Naive thymus-derived CD8-positive, alpha-beta T cell (primary cell): Measurements from ENCODE around the gene C22orf23. TPM values are rescaled to one million over a fixed set of nuclear protein-coding genes. Genes with fewer than 3 reads are reported as not detected.
"Not testable (repeated sequence)": the region's sequence is repeated elsewhere in the genome, so short reads cannot be mapped to it uniquely, and the experiment has no call there.

Source experiments
- ATAC-seq, 2 donors: fragments of 150-1000 bp; cut with Tn5 transposase in 1 of 2; sonication (Bioruptor Pico), chemical (Tn5 transposase) in 1 of 2; 1 replicate in 1 of 2; 2 replicates in 1 of 2; pipeline ENCODE4 v1.10.0; 2021; ENCODE audit warnings: mild to moderate bottlenecking in 2 of 2, moderate library complexity in 2 of 2
- POLR2A ChIA-PET: fragments of 350-600 bp; sonication (Branson Sonifier 250); formaldehyde crosslinking; loops from one replicate; lab custom pipeline; 2021; ENCODE audit warnings: antibody characterized with exemption; lab: Charles Lee
- DNase-seq, 10 donors: peaks; one replicate each; pipeline versions ENCODE4 v3.0.0 to v3.0.0-alpha.2; 2020 to 2022
- H3K27ac Mint-ChIP-seq, 10 donors: one replicate each; pipeline ENCODE4 v1.8.0; 2020 to 2022; ENCODE audit warnings: mild to moderate bottlenecking in 10 of 10, mixed read lengths in 10 of 10, moderate library complexity in 4 of 10, inconsistent platforms in 1 of 10
- H3K27me3 Mint-ChIP-seq, 5 donors: one replicate each; pipeline ENCODE4 v1.8.0; 2021 to 2022; ENCODE audit warnings: mixed read lengths in 5 of 5
- H3K36me3 Mint-ChIP-seq, 3 donors: one replicate each; pipeline ENCODE4 v1.8.0; 2020 to 2022; ENCODE audit warnings: mixed read lengths in 3 of 3, mild to moderate bottlenecking in 2 of 3, inconsistent platforms in 1 of 3
- H3K4me1 Mint-ChIP-seq, 4 donors: one replicate each; pipeline ENCODE4 v1.8.0; 2021 to 2022; ENCODE audit warnings: mixed read lengths in 4 of 4
- H3K4me3 Mint-ChIP-seq, 10 donors: one replicate each; pipeline ENCODE4 v1.8.0; 2020 to 2022; ENCODE audit warnings: mild to moderate bottlenecking in 10 of 10, mixed read lengths in 10 of 10, moderate library complexity in 6 of 10, inconsistent platforms in 1 of 10
- H3K9me3 Mint-ChIP-seq, 9 donors: one replicate each; pipeline ENCODE4 v1.8.0; 2020 to 2022; ENCODE audit warnings: mixed read lengths in 9 of 9, mild to moderate bottlenecking in 3 of 9, inconsistent platforms in 1 of 9, moderate library complexity in 1 of 9
- polyA plus RNA-seq, 3 donors: library from polyadenylated mRNA; unstranded; fragments of 300-500 nt; fragmentation: Illumina TruSeq; gene quantifications; one replicate each; pipeline ENCODE4 v1.2.3, GENCODE V29; 2021
- total RNA-seq, 8 experiments: library from RNA in 2 of 8; stranded (reverse) in 2 of 8; gene quantifications; one replicate each; pipeline ENCODE4 v1.2.3 and lab custom pipeline; 2021 to 2026

C22orf23 gene
- total and polyA plus RNA-seq, 5 experiments from 2014 or later, result not detected

DNA sequence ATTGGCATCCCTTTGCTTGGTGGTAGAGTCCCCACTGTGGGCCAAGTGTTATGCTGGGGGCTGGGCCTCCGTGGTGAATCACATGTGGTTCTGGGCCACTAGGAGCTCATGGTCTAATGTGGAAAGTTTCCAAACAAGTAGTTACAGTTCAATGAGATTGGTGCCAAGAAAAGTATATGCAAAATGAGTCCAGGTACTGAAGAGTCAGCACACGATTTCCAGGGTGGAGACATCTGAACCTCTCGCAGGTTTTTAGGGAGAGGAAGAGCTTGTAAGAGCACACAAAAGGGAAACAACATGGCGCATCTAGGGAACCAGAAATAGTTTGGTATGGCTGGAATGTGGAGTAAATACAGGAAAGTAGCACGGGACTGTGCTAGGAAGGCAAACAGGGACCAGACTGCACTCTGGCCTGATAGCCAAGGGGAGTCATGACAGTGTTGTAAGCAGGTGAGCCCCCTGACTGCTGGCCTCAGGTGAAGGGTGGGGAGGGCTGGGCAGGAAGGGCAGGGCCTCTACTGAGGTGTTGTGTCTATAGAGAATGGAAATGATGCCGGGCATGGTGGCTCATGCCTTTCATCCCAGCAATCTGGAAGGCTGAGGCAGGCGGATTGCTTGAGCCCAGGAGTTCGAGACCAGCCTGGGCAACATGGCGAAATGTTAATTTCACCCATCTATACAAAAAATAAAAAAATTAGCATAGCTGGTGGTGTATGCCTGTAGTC is 12.7 kb upstream of the C22orf23 start:
- H3K36me3 Mint-ChIP-seq, result peaks cover 4 to 69% (median 21%) of the 10 kb centered on the region in 3 donors
- H3K27me3 Mint-ChIP-seq, result no peaks in the 10 kb centered on the region
- peak overlapping the region in 1 of 10 donors; percentile 21 for H3K27ac Mint-ChIP-seq
- no peak for ATAC-seq
- POLR2A ChIA-PET, result interaction anchor here (0.6 kb wide), 2 partner anchors 17 to 363 kb away, joined by 3 to 4 read pairs; no protein-coding TSS in a partner anchor
- no peak overlapping the region for H3K4me3 Mint-ChIP-seq
- H3K4me1 Mint-ChIP-seq, result peaks cover 2 to 16% (median 7%) of the 10 kb centered on the region in 4 donors
- H3K9me3 Mint-ChIP-seq, result no peaks in the 10 kb centered on the region
- no peak for DNase-seq

DNA sequence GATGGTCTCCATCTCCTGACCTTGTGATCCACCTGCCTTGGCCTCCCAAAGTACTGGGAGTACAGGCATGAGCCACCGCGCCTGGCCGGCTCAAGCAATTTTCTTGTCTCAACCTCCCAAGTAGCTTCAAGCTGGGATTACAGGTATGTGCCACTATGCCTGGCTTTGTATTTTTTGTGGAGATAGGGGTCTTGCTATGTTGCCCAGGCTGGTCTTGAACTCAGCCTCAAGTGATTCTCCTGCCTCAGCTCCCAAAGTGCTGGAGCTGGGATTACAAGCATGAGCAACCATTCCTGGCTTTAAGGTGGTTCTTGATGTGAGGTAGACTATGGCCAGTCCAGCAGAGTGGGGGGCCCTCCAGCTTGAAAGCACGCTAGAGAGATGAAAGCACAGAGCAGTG is 7.7 kb upstream of the C22orf23 start:
- H3K4me3 Mint-ChIP-seq, result no peak overlapping the region
- H3K27ac Mint-ChIP-seq, result peak overlapping the region in 1 of 10 donors; percentile 45
- H3K36me3 Mint-ChIP-seq, result peaks cover 11 to 81% (median 21%) of the 10 kb centered on the region in 3 donors
- H3K9me3 Mint-ChIP-seq, result no peaks in the 10 kb centered on the region
- H3K27me3 Mint-ChIP-seq, result no peaks in the 10 kb centered on the region
- H3K4me1 Mint-ChIP-seq, result peaks cover 11 to 38% (median 23%) of the 10 kb centered on the region in 4 donors
- ATAC-seq, result no peak
- no peak for DNase-seq
- POLR2A ChIA-PET, result no interaction called here

DNA sequence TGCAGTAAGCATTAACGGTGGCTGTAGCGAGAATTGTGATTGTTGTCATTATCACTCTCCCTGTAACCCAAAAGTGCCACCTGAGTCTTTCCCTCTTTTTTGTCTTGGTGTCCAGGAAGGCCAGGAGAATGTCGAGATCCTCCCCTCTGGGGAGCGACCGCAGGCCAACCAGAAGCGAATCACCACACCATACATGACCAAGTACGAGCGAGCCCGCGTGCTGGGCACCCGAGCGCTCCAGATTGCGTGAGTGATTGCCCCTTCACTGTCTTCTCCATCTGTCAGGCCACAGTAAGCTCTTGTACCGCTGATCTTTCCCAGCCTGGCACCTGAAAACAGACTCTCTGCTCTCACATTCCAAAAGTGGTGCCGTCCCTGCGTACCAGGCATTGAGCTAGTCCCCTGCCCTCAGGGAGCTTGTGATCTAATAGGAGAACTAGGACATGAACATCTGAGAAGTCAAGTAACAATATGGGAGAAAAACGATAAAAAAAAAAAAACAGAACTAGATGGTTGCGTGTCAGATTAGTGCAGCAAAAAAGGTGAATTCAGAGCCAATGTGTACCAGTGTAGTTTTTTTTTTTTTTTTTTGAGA is 5.9 kb upstream of the C22orf23 start:
- Mint-ChIP-seq H3K9me3 (no peaks in the 10 kb centered on the region), H3K4me3 (no peak overlapping the region), H3K36me3 (peaks cover 11 to 76% (median 21%) of the 10 kb centered on the region in 3 donors), H3K27ac (peak overlapping the region in 1 of 10 donors; percentile 15), H3K27me3 (no peaks in the 10 kb centered on the region), H3K4me1 (peaks cover 18 to 38% (median 29%) of the 10 kb centered on the region in 4 donors)
- no peak for DNase-seq
- POLR2A ChIA-PET, result interaction anchor here (0.5 to 0.8 kb wide), 3 partner anchors 115 to 1413 kb away, joined by 3 to 4 read pairs (median 3); no protein-coding TSS in a partner anchor
- no peak for ATAC-seq

DNA sequence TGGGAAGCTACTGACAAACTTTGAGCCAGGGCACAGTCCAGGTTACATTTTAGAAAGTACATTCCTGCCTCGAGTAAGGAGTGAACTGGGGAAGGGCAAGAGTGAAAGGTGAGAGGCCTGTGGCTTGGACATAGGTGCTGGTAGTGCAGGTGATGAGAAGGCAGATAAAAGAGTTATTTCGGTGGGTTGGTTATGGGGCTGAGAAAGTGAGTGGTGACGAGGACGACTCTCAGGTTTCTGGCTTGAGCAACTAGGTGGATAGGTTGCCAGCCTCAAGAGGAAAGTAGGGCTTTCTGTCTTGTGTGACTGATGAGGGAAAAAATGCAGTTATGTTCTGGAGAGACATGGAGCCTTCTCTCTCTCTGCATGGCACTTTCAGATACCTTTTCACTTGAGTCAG is 3.8 kb upstream of the C22orf23 start:
- peaks cover 2 to 8% (median 5%) of the 10 kb centered on the region in 5 donors for H3K27me3 Mint-ChIP-seq
- POLR2A ChIA-PET, result no interaction called here
- H3K4me3 Mint-ChIP-seq, result peak overlapping the region in 2 of 10 donors; percentile 4 to 35
- no peak for ATAC-seq
- H3K4me1 Mint-ChIP-seq, result peaks cover 25 to 56% (median 46%) of the 10 kb centered on the region in 4 donors
- H3K36me3 Mint-ChIP-seq, result peaks cover 11 to 62% (median 23%) of the 10 kb centered on the region in 3 donors
- no peak for DNase-seq
- peak overlapping the region in 1 of 10 donors; percentile 86 for H3K27ac Mint-ChIP-seq
- H3K9me3 Mint-ChIP-seq, result no peaks in the 10 kb centered on the region

DNA sequence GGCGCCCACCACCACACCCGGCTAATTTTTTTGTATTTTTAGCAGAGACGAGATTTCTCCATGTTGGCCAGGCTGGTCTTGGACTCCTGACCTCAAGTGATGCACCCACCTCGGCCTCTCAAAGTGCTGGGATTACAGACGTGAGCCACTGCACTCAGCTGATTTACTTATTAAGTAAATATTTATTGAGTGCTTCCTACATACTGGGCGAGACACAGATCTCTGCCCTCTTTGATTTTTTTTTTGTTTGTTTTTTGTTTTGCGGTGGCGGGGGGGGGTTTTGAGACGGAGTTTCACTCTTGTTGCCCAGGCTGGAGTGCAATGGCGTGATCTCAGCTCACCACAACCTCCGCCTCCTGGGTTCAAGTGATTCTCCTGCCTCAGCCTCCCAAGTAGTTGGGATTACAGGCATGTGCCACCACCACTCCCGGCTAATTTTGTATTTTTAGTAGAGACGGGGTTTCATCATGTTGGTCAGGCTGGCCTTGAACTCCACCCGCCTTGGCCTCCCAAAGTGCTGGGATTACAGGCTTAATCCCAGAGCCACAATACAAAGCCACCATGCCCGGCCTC is 2.5 kb upstream of the C22orf23 start:
- DNase-seq, ATAC-seq, H3K9me3 Mint-ChIP-seq, H3K4me3 Mint-ChIP-seq, H3K27ac Mint-ChIP-seq: not testable (repeated sequence)
- Mint-ChIP-seq H3K4me1 (peaks cover 27 to 56% (median 47%) of the 10 kb centered on the region in 4 donors), H3K36me3 (peaks cover 11 to 49% (median 18%) of the 10 kb centered on the region in 3 donors), H3K27me3 (peaks cover 2 to 14% (median 9%) of the 10 kb centered on the region in 5 donors)
- POLR2A ChIA-PET, result interaction anchor here (0.7 kb wide), 1 partner anchor 106 kb away, joined by 3 read pairs; no protein-coding TSS in a partner anchor

DNA sequence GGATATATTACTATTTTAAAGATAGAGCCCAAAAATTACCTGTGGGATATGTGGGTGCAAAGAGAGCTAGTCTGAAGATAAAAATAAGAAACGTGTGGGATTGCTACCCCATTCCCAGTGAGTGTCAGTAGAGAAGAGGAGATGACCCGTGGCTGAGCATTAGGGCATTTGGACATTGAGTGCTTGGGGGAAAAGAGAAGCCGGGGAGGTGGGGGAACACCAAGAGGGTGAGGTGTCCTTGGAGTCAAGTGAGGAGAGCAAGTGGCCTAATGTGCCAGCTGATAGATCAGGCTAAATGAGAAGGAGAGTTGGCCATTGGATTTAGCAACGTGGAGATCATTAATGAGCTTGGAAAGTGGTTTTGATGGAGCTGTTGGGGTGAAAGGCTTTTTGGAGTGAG is 1.3 kb upstream of the C22orf23 start:
- H3K36me3 Mint-ChIP-seq, result peaks cover 11 to 36% (median 14%) of the 10 kb centered on the region in 3 donors
- peak overlapping the region; percentile 91 to 100 (median 100) for H3K4me3 Mint-ChIP-seq
- POLR2A ChIA-PET, result interaction anchor here (0.6 to 1.1 kb wide), 3 partner anchors 78 to 544 kb away, joined by 3 to 7 read pairs (median 6); no protein-coding TSS in a partner anchor
- peak overlapping the region; percentile 0 to 99 (median 74) for H3K27ac Mint-ChIP-seq
- no peak for DNase-seq
- ATAC-seq, result no peak
- peaks cover 2 to 14% (median 9%) of the 10 kb centered on the region in 5 donors for H3K27me3 Mint-ChIP-seq
- H3K9me3 Mint-ChIP-seq, result no peaks in the 10 kb centered on the region
- peaks cover 27 to 56% (median 47%) of the 10 kb centered on the region in 4 donors for H3K4me1 Mint-ChIP-seq

DNA sequence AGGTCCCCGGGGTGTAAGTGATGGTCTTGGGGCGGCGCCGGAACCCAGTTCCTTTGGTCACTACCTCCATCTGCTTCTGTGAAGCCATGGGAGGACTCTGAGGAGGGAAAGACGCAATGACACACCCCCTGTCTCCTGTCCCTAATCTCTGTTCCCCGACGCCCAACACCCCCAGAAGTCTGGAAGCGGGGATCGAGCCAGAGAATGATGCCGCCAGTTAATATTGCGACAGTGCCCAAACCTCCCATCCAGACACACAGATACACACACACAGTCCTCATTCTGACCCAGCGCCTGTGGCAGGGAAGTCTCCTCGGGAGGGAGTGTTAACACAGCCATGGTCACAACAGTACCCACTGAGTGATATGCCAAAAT is 352 bp downstream of the C22orf23 start:
- Mint-ChIP-seq H3K4me3 (peak overlapping the region; percentile 91 to 100 (median 100)), H3K27ac (peak overlapping the region; percentile 53 to 99 (median 98)), H3K9me3 (no peaks in the 10 kb centered on the region), H3K4me1 (peaks cover 25 to 46% (median 43%) of the 10 kb centered on the region in 4 donors), H3K36me3 (peaks cover 0 to 20% (median 8%) of the 10 kb centered on the region in 3 donors), H3K27me3 (peaks cover 2 to 14% (median 9%) of the 10 kb centered on the region in 5 donors)
- POLR2A ChIA-PET, result interaction anchor here (0.9 to 2.0 kb wide), 6 partner anchors 20 to 729 kb away, joined by 3 to 5 read pairs (median 4); partner anchors contain the start of genes ANKRD54, GGA1, MICALL1 and TOMM22
- ATAC-seq, result peak; percentile 53 to 60
- DNase-seq, result no peak

DNA sequence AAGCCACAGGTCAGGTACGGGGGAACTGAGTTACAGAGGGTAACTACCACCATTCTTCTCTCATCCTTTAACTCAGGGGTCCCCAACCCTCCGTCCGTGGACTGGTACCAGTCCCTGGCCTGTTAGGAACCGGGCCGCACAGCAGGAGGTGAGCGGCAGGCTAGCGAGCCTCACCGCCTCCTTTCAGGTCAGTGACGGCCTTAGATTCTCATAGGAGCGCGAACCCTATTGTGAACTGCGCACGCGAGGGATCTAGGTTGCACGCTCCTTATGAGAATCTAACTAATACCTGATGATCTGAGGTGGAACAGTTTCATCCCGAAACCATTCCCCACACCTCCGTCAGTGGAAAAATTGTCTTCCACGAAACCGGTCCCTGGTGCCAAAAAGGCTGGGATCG is 772 bp downstream of the C22orf23 start:
- peak overlapping the region; percentile 91 to 100 (median 100) for H3K4me3 Mint-ChIP-seq
- H3K9me3 Mint-ChIP-seq, ATAC-seq, DNase-seq: not testable (repeated sequence)
- H3K4me1 Mint-ChIP-seq, result peaks cover 23 to 42% (median 40%) of the 10 kb centered on the region in 4 donors
- H3K27ac Mint-ChIP-seq, result peak overlapping the region in 7 of 10 donors; percentile 34 to 99 (median 98)
- peaks cover 0 to 16% (median 5%) of the 10 kb centered on the region in 3 donors for H3K36me3 Mint-ChIP-seq
- peaks cover 2 to 14% (median 9%) of the 10 kb centered on the region in 5 donors for H3K27me3 Mint-ChIP-seq
- POLR2A ChIA-PET, result interaction anchor here (2.0 kb wide), 1 partner anchor 344 kb away, joined by 5 read pairs; the partner anchor contains the start of gene GGA1

DNA sequence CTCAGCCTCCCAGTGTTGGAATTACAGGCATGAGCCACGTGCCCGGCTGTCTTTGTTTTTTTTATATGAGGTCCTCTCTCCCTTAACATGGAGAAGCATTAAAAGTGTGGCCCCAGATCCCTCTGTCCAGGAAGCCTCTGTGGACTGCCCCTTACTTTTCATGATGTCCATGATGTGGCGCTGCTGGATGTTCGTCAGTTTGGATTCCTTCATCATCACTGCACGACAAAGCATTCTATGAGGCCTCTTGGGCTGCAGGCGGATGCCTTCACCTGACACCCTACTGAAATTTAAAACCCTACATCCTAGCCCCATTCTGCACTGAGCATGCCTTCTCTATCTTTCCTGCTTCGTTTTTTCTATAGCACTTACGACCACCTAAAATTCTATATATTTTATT is 2.1 kb downstream of the C22orf23 start:
- Mint-ChIP-seq H3K4me3 (peak overlapping the region in 4 of 10 donors; percentile 26 to 55 (median 46)), H3K27me3 (peaks cover 2 to 14% (median 9%) of the 10 kb centered on the region in 5 donors), H3K4me1 (peaks cover 18 to 31% (median 29%) of the 10 kb centered on the region in 4 donors), H3K36me3 (peaks cover 0 to 3% (median 2%) of the 10 kb centered on the region in 3 donors), H3K9me3 (no peaks in the 10 kb centered on the region), H3K27ac (no peak overlapping the region)
- DNase-seq (no peak), ATAC-seq (no peak)
- POLR2A ChIA-PET, result no interaction called here

DNA sequence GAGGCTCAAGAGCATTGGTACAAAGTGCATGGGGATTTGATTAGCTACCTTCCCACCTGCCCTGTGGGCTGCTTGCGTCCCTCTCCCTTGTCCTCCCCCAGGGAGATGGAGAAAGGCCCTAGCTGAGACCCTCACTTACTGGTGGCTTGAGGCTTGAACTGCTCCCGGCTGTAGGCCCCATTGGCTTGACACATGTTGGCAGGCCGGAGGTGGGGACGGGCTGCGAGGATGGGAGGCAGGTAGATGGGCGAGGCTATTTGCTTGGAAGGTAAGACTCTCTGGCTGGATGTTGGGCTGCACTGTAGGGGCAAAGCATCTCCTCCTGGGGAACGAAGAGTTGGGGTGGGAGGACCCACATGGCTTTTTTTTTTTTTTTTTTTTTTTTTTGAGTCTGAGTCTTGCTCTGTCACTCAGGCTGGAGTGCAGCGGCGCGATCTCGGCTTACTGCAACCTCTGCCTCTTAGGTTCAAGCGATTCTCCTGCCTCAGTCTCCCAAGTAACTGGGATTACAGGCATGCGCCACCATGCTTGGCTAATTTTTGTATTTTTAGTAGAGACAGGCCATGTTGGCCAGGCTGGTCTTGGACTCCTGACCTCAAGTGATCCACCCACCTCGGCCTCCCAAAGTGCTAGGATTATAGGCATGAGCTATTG is 6.1 kb downstream of the C22orf23 start:
- H3K9me3 Mint-ChIP-seq, H3K27me3 Mint-ChIP-seq, H3K36me3 Mint-ChIP-seq, H3K4me3 Mint-ChIP-seq, POLR2A ChIA-PET, ATAC-seq, DNase-seq, H3K4me1 Mint-ChIP-seq: not testable (repeated sequence)
- H3K27ac Mint-ChIP-seq, result peak overlapping the region in 1 of 10 donors; percentile 20

DNA sequence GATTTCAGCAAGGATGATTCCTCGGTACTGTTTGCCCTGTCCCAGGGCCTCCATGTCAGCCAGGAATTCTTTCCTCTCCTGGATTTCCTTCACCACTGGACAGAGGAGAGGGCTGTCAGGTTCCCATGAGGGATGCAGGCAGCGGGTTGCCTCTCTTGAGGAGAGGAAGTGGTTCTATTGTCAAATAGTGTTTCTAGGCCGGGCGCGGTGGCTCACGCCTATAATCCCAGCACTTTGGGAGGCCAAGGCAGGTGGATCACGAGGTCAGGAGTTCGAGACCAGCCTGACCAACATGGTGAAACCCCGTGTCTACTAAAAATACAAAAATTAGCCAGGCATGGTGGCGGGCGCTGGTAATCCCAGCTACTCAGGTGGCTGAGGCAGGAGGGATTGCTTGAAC is 9.0 kb downstream of the C22orf23 start:
- POLR2A ChIA-PET, H3K27ac Mint-ChIP-seq, H3K9me3 Mint-ChIP-seq: not testable (repeated sequence)

DNA sequence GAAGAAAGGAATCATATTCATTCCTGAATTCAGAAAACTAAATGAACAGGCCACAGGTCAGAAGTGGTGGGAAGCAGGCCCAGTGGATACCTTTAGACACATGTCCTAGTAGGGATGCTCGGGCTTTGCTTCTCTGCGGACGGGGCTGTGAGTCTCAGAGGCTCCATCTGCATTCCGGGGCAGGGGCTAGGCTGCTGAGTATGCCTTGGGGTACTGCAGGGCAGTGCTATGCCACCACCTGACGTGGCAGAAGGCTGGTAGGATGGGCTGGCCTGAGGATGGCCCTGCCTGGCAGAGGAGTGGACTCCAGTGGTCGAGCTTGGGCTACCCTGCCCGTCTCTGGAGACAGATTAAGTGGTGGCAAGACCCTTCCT is 9.6 kb downstream of the C22orf23 start:
- POLR2A ChIA-PET, result no interaction called here
- Mint-ChIP-seq H3K4me3 (no peak overlapping the region), H3K36me3 (peaks cover 0 to 29% (median 6%) of the 10 kb centered on the region in 3 donors), H3K27ac (no peak overlapping the region), H3K9me3 (no peaks in the 10 kb centered on the region), H3K4me1 (peaks cover 0 to 3% (median 0%) of the 10 kb centered on the region in 4 donors), H3K27me3 (no peaks in the 10 kb centered on the region)
- no peak for DNase-seq
- ATAC-seq, result no peak

More for the DNA sequence above, 9.0 kb downstream of the C22orf23 start:
- not testable (repeated sequence) for DNase-seq, H3K4me1 Mint-ChIP-seq, H3K27me3 Mint-ChIP-seq, H3K4me3 Mint-ChIP-seq, ATAC-seq
- H3K36me3 Mint-ChIP-seq, result peaks cover 0 to 26% (median 6%) of the 10 kb centered on the region in 3 donors
